ENCODE results near the gene NID1. TPM values are rescaled to one million over a fixed set of nuclear protein-coding genes. Genes with fewer than 3 reads are reported as not detected.

NID1 gene
- total and polyA plus RNA-seq, 8 donors: 21.4 to 214 (median 89.6) TPM

- Histone ChIP-seq H3K9me3 (no peaks in the 10 kb centered on the region), H3K36me3 (no peaks in the 10 kb centered on the region), H3K27ac (peak overlapping the region in 3 of 5 donors; percentile 34 to 73 (median 60)), H3K4me1 (peaks cover 0 to 51% (median 7%) of the 10 kb centered on the region in 4 donors), H3K4me3 (no peak overlapping the region), H3K27me3 (no peaks in the 10 kb centered on the region)
- intact Hi-C loops (cut with DNase I; ENCODE audit: low total_unique reads): no loop called here
- WGBS, 5 donors: 45 to 72% (median 60%) methylated on average over 7 of the region's 7 CpGs
- no peak for TF ChIP-seq EP300 (IDR thresholded peaks at IDR 0.05)
- TF ChIP-seq, protein P1, sequence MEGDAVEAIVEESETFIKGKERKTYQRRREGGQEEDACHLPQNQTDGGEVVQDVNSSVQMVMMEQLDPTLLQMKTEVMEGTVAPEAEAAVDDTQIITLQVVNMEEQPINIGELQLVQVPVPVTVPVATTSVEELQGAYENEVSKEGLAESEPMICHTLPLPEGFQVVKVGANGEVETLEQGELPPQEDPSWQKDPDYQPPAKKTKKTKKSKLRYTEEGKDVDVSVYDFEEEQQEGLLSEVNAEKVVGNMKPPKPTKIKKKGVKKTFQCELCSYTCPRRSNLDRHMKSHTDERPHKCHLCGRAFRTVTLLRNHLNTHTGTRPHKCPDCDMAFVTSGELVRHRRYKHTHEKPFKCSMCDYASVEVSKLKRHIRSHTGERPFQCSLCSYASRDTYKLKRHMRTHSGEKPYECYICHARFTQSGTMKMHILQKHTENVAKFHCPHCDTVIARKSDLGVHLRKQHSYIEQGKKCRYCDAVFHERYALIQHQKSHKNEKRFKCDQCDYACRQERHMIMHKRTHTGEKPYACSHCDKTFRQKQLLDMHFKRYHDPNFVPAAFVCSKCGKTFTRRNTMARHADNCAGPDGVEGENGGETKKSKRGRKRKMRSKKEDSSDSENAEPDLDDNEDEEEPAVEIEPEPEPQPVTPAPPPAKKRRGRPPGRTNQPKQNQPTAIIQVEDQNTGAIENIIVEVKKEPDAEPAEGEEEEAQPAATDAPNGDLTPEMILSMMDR (IDR thresholded peaks at IDR 0.05): no peak
- TF ChIP-seq POLR2AphosphoS5 (IDR thresholded peaks at IDR 0.05): no peak
- TF ChIP-seq POLR2A (IDR thresholded peaks at IDR 0.05): no peak
- peak in 1 of 2 donors; percentile 27 for DNase-seq
These were observed 126.0 kb downstream of the NID1 start for GRCh38 chr1:235938709-235939479.

DNA sequence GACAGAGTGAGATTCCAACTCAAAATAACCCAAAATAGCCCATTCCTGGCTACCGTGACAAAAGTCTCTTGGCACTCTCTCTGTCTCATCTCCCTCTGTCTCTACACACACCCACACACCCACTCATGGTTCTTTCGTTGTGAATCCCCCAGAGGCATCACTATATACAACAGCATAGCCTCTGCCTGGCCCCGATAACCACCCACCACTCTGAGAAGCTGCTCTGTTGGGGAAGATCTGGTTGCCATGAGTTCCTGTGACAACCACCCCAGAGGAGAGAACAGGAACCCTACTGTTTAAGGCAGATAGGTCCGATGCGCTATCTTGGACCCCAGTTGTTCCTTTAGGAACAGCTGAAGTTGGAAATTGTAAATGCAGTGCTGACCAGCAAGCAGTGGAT lies 127.8 kb downstream of the NID1 start:
- no peak for DNase-seq
- no peak overlapping the region for H3K27ac ChIP-seq
- H3K9me3 ChIP-seq: no peaks in the 10 kb centered on the region
- intact Hi-C loops (cut with DNase I; ENCODE audit: low total_unique reads): no loop called here
- TF ChIP-seq EP300 (IDR thresholded peaks at IDR 0.05): no peak
- TF ChIP-seq POLR2A (IDR thresholded peaks at IDR 0.05): no peak
- TF ChIP-seq, protein P1 (IDR thresholded peaks at IDR 0.05): no peak
- TF ChIP-seq POLR2AphosphoS5 (IDR thresholded peaks at IDR 0.05): no peak
- H3K36me3 ChIP-seq: no peaks in the 10 kb centered on the region
- H3K27me3 ChIP-seq: no peaks in the 10 kb centered on the region
- 68 to 84% (median 75%) methylated on average over 5 of the region's 5 CpGs for WGBS, 5 donors
- no peak overlapping the region for H3K4me3 ChIP-seq
- H3K4me1 ChIP-seq: peaks cover 13 to 68% (median 22%) of the 10 kb centered on the region in 4 donors

- intact Hi-C loops (cut with DNase I; ENCODE audit: low total_unique reads): no loop called here
- DNase-seq: peak in 1 of 2 donors; percentile 28
- Histone ChIP-seq H3K9me3 (no peaks in the 10 kb centered on the region), H3K36me3 (no peaks in the 10 kb centered on the region), H3K4me1 (peaks cover 13 to 77% (median 36%) of the 10 kb centered on the region in 4 donors), H3K4me3 (no peak overlapping the region), H3K27ac (no peak overlapping the region), H3K27me3 (no peaks in the 10 kb centered on the region)
- 76 to 85% (median 79%) methylated on average over 23 of the region's 23 CpGs for WGBS, 5 donors
- TF ChIP-seq POLR2AphosphoS5 (IDR thresholded peaks at IDR 0.05) (no peak), EP300 (IDR thresholded peaks at IDR 0.05) (no peak), POLR2A (IDR thresholded peaks at IDR 0.05) (no peak)
- TF ChIP-seq, protein P1 (IDR thresholded peaks at IDR 0.05): no peak
These were observed 129.4 kb downstream of the NID1 start for GRCh38 chr1:235935235-235936225.

GRCh38 chr1:235933766-235934116 lies 131.1 kb downstream of the NID1 start:
- TF ChIP-seq, protein P1 (IDR thresholded peaks at IDR 0.05): no peak
- TF ChIP-seq EP300 (IDR thresholded peaks at IDR 0.05) (no peak), POLR2A (IDR thresholded peaks at IDR 0.05) (no peak), POLR2AphosphoS5 (IDR thresholded peaks at IDR 0.05) (no peak)
- 72 to 89% (median 81%) methylated on average over 4 of the region's 4 CpGs for WGBS, 5 donors
- Histone ChIP-seq H3K4me3 (no peak overlapping the region), H3K27ac (peak overlapping the region in 2 of 5 donors; percentile 18 to 69), H3K4me1 (peaks cover 13 to 66% (median 37%) of the 10 kb centered on the region in 4 donors), H3K9me3 (no peaks in the 10 kb centered on the region), H3K27me3 (no peaks in the 10 kb centered on the region), H3K36me3 (no peaks in the 10 kb centered on the region)
- intact Hi-C loops (cut with DNase I; ENCODE audit: low total_unique reads): no loop called here
- DNase-seq: no peak
